ENCODE data around the gene VGLL2.

VGLL2 gene

GRCh38 chr6:117269638-117270054, 4.3 kb downstream of the VGLL2 start:
- no peak for DNase-seq

GRCh38 chr6:117270055-117270842, 4.9 kb downstream of the VGLL2 start:
- DNase-seq = no peak

- no peak for DNase-seq
Observed at GRCh38 chr6:117270843-117271507, 5.6 kb downstream of the VGLL2 start.

GRCh38 chr6:117272032-117272866, 6.9 kb downstream of the VGLL2 start:
- DNase-seq = peak; percentile 35

GRCh38 chr6:117272891-117273290, 7.5 kb downstream of the VGLL2 start:
- peak; percentile 4 for DNase-seq

GRCh38 chr6:117275205-117275604, 9.8 kb downstream of the VGLL2 start:
- no peak for DNase-seq

- no peak for DNase-seq
Observed at GRCh38 chr6:117275711-117276110, 10.4 kb downstream of the VGLL2 start.

GRCh38 chr6:117276778-117277316, 11.5 kb downstream of the VGLL2 start:
- DNase-seq = no peak

GRCh38 chr6:117280922-117281321, 15.6 kb downstream of the VGLL2 start:
- DNase-seq = peak; percentile 7

- no peak for DNase-seq
Observed at GRCh38 chr6:117288083-117288715, 22.8 kb downstream of the VGLL2 start.

- DNase-seq = no peak
Observed at GRCh38 chr6:117290173-117290846, 25.0 kb downstream of the VGLL2 start.

GRCh38 chr6:117298941-117299340, 33.6 kb downstream of the VGLL2 start:
- DNase-seq = no peak

GRCh38 chr6:117303323-117303722, 38.0 kb downstream of the VGLL2 start:
- DNase-seq = no peak

- no peak for DNase-seq
Observed at GRCh38 chr6:117304446-117304845, 39.1 kb downstream of the VGLL2 start.

- no peak for DNase-seq
Observed at GRCh38 chr6:117306227-117306790, 41.0 kb downstream of the VGLL2 start.

GRCh38 chr6:117307655-117308054, 42.3 kb downstream of the VGLL2 start:
- no peak for DNase-seq

GRCh38 chr6:117309069-117309468, 43.7 kb downstream of the VGLL2 start:
- DNase-seq = no peak

GRCh38 chr6:117309611-117310010, 44.3 kb downstream of the VGLL2 start:
- no peak for DNase-seq

GRCh38 chr6:117311310-117311709, 46.0 kb downstream of the VGLL2 start:
- DNase-seq = no peak

GRCh38 chr6:117311726-117312125, 46.4 kb downstream of the VGLL2 start:
- no peak for DNase-seq

GRCh38 chr6:117317261-117317660, 51.9 kb downstream of the VGLL2 start:
- peak; percentile 31 for DNase-seq

All from RPMI8226 (cell line).